ENCODE results near the gene PID1.

Gene PID1

DNA sequence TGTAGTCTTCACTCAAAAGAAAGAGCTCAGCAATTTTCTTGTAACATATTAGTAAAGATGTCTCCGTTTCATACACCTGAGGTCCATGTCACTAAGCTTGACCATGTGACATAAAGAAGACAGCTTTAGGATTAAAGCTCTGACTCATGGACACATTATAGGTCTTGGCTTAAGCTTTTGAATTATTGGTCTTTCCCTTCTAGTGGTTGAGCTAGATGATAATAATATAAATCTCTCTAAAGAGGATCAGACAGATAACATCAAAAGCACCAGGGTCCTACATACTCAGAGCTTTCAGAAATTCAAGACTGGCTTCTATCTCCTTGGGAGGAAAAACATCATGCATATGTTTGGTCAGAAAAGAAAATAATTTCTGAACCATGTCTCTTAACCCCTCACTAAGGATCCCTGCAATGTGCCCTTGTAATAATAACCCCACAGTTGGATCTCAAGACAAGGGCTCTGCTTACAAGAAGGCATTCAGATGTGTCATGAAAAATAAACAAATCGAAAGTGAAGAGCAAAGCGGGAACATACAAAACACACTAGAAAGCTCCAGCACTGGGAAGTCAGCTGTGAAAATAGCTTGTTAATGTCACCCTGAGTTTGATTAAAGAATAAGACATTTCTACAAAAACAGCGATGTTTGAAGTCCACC lies 174.5 kb downstream of the PID1 start:
- H3K4me3 ChIP-seq (ENCODE audit: low read depth, low read length), result no peak overlapping the region
- in situ Hi-C loops (cut with HindIII; ENCODE audit: low sequenced_read_pairs), result no loop called here
- TF ChIP-seq, protein P1, sequence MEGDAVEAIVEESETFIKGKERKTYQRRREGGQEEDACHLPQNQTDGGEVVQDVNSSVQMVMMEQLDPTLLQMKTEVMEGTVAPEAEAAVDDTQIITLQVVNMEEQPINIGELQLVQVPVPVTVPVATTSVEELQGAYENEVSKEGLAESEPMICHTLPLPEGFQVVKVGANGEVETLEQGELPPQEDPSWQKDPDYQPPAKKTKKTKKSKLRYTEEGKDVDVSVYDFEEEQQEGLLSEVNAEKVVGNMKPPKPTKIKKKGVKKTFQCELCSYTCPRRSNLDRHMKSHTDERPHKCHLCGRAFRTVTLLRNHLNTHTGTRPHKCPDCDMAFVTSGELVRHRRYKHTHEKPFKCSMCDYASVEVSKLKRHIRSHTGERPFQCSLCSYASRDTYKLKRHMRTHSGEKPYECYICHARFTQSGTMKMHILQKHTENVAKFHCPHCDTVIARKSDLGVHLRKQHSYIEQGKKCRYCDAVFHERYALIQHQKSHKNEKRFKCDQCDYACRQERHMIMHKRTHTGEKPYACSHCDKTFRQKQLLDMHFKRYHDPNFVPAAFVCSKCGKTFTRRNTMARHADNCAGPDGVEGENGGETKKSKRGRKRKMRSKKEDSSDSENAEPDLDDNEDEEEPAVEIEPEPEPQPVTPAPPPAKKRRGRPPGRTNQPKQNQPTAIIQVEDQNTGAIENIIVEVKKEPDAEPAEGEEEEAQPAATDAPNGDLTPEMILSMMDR (IDR thresholded peaks at IDR 0.05; ENCODE audit: low read depth, low read length, missing control alignments), result no peak
- DNase-seq (ENCODE audit: low read depth), result no peak

DNA sequence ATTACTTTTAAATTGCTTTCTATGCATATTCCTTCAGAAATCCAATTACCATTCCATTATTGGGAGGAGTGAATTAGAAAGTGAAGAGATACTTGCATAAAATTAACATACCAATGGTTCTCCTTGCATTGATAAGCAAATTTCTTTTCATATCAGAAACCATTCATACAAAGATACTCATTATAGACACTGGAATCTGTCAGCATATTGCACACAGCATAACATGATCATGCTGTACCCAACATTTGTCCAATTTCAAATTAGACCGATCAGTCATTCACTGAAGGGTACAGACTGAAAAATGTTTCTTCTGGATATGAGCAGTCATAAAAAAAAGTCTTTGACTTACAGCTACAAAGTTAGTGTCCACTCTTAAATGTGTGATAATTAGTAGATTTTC lies 175.6 kb downstream of the PID1 start:
- in situ Hi-C loops (cut with HindIII; ENCODE audit: low sequenced_read_pairs), result no loop called here
- no peak overlapping the region for H3K4me3 ChIP-seq (ENCODE audit: low read depth, low read length)
- no peak for DNase-seq (ENCODE audit: low read depth)
- TF ChIP-seq, protein P1 (IDR thresholded peaks at IDR 0.05; ENCODE audit: low read depth, low read length, missing control alignments), result no peak

DNA sequence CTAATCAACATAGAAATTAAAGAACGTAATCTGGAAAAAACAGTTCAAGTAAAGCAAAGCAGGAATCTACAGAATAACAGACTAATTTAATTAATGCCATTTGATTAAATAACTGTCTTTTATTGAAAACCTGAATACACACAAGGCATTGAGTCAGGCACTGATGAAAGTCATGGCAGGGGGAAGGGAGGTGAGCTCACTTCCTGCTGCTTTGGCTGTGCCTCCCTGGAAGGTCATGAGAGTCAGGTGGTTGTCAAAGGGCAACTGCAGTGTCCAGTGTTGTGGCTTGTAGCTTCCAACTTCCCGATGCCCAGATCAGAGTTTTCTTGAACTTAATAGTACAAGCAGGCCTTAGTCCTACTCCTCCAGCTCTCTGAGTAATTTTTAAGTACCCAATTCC lies 180.9 kb downstream of the PID1 start:
- TF ChIP-seq, protein P1 (IDR thresholded peaks at IDR 0.05; ENCODE audit: low read depth, low read length, missing control alignments), result no peak
- H3K4me3 ChIP-seq (ENCODE audit: low read depth, low read length), result no peak overlapping the region
- DNase-seq (ENCODE audit: low read depth), result no peak
- in situ Hi-C loops (cut with HindIII; ENCODE audit: low sequenced_read_pairs), result no loop called here

DNA sequence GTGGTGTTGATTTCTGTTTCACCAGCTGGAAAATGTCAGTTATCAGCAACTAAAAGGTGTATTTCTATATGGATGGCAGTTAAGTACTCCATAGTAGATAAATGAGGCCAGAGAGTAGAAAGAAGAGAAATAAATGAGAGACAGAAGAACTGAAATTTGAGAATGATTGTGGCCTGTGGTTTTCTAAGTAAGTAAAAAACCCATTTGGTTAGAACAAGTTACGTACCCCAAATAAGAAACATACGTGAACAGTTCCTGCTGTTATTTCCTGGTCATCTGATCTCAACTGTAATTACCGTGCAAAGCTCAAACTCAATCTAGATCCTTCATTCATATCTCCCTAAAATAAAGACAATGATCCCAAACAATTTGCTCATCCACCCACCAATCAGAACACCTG lies 181.3 kb downstream of the PID1 start:
- DNase-seq (ENCODE audit: low read depth), result no peak
- TF ChIP-seq, protein P1 (IDR thresholded peaks at IDR 0.05; ENCODE audit: low read depth, low read length, missing control alignments), result no peak
- H3K4me3 ChIP-seq (ENCODE audit: low read depth, low read length), result no peak overlapping the region
- in situ Hi-C loops (cut with HindIII; ENCODE audit: low sequenced_read_pairs), result no loop called here

DNA sequence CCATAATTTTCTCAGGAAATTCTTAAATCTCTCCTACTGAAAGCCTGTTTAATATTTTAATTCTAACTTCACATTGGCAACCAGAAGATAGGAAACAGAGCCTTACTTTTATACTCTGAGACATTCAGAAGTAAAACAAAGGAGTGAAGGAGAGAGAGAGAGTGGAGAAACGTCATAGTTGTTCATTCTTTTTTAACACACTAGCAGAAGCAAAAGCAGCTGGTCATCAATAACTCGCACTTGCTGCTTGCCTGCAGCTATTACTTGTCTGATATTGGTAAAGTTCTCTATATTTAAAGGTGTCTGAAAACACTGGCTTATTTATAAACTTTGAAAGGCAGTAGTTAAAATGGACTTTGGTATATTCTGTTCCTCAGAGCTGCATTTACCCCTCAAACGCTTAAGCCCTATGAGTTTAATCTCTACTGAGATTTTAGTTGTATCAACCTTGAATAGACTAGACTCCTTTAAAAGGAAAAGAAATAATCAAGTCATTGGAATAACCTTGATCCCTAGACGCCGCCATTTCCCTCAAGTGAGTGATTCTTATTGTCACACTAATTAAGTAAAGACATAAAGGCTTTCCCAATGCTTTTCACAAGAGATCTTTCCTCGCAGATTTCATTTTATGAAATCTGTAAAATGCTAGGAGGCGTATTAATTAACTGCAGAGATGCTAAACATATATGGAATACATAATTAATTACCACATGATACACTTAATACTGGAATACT lies 182.0 kb downstream of the PID1 start:
- no peak for DNase-seq (ENCODE audit: low read depth)

DNA sequence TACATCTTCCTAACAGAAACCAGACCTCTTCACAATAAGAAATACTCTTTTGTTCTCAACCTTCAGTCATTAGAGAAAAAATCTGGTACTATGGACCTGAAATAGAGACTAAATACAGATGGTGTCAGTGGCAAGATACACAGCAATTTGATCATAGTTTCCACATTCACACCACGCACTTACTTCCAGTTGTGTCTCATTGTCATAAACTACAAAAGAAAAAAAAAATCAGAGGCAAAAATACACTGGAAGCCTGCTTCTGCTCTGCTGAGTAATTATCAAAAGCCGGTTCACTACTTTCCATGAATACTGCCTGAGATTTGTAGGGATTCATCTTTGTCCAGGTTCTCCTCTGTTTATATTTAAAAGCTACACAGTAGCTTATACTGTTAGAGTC lies 182.6 kb downstream of the PID1 start:
- no peak overlapping the region for H3K4me3 ChIP-seq (ENCODE audit: low read depth, low read length)
- DNase-seq (ENCODE audit: low read depth), result no peak
- in situ Hi-C loops (cut with HindIII; ENCODE audit: low sequenced_read_pairs), result no loop called here
- TF ChIP-seq, protein P1 (IDR thresholded peaks at IDR 0.05; ENCODE audit: low read depth, low read length, missing control alignments), result no peak

More for the DNA sequence above, 182.0 kb downstream of the PID1 start:
- in situ Hi-C loops (cut with HindIII; ENCODE audit: low sequenced_read_pairs), result no loop called here
- TF ChIP-seq, protein P1 (IDR thresholded peaks at IDR 0.05; ENCODE audit: low read depth, low read length, missing control alignments), result no peak
- no peak overlapping the region for H3K4me3 ChIP-seq (ENCODE audit: low read depth, low read length)

All from astrocyte of the cerebellum (primary cell).